ENCODE results near the gene MB.

DNA sequence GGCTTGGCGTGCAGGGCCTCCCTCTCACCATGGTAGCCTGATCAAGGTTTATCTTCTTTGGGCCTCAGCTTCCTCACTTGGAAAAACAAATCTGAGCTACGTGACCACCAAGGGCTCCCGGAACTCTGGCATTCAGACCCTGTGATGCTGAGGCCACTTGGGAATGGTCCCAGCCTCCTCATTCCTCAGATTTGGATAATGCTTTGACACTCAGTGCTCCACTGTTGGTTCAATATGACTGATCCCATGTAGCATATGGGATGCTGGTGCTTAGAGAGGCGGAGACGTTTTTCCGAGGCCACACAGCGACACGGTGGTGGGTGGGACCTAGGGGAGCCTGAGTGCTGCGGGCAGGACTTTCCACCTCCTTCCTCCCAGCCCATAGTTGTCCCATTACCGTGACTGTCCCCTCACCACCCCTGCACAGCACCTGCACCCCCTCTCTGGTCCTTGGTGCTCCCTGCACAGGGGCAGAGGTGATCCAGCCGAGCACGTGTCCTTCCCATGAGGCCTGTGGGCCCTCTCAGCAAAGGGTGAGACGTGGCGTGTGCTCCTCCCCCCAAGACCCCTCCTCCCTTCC, 23.1 kb downstream of the MB start:
- TF ChIP-seq EP300 (conservative IDR thresholded peaks at IDR 0.05; ENCODE audit: poor library complexity, severe bottlenecking) (no peak), EZH2 (IDR thresholded peaks at IDR 0.05; ENCODE audit: borderline replicate concordance, insufficient read depth, low read length, poor library complexity, severe bottlenecking) (no peak), RAD21 (conservative IDR thresholded peaks at IDR 0.05) (no peak), CTCF (IDR thresholded peaks at IDR 0.05; ENCODE audit: poor library complexity, severe bottlenecking) (no peak)

Measured in neural cell (in vitro differentiated cells).